CD4-positive, alpha-beta T cell treated with Interleukin-4 for 4 hours (primary cell): ENCODE data around the gene ENPEP.
"Not testable (repeated sequence)": the region's sequence is repeated elsewhere in the genome, so short reads cannot be mapped to it uniquely, and the experiment has no call there.

Experiments used
- DNase-seq: peaks from one replicate; pipeline ENCODE4 v3.0.0-alpha.2; 2020

The ENPEP gene

DNA sequence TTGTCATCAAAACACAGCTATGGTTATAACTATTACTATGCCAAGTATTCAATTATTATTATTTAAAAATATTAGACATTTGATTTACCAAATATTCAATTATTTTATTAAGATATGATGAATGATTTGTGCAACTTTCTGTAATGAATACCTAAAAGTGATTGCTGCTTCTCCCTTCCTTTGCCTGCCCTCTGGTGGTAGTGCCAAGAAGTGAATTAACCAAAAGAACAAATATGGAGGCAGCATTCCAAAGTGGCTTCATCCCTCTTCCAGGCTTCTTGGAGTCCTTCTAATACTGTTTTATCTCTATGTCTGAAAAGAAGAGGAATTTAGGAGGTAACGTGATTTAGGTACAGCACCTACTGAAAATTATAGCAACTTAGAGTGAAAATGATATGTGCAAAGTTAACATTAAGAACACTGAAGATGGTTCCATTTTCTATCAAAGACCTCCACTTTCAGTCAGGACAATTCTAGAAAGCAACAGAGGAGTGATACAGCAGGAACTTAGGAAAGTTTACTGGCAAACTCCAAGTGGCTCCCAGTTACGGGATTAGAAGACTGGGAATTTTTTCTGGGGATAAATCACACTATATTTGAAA, 43.0 kb downstream of the ENPEP start:
- DNase-seq = peak; percentile 48

- no peak for DNase-seq
Measured at GRCh38 chr4:110520886-110521285, 44.9 kb downstream of the ENPEP start.

DNA sequence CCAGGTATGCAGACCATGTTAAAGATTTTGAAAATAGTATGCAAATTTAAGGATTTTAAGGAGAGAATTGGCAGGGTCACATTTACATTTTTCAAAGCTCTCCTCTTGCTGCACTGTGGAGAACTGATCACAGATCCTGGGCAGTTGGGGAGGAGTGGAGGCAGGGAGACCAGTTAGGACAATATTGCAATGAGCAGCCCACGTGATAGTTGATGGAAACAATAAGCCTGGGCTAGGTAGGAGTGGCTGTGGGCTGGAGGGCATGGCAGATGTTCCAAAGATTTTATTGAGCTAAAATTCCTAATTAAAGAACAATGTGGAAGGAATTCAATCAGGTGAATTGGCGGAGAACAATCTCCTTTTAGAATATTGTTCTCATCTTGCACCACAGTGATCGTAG, 50.6 kb downstream of the ENPEP start:
- no peak for DNase-seq

DNA sequence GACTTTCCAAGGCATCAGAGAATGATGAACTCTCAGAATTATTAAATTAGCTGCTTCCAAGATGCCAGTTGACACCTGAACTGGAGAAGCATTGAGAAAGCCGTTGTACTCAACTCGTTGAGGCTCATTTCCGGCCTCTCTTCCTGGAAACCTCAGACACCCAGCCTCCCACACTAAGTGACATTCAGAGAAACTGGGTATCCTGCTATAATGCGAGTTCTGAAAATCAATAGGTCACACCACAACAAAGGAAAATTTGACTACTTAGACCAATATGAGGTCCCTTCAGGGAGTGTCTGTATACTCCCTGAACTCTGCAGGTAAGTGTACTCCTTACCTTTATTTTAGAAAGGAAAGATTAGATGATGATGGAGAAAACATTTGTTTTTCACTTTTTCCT, 51.2 kb downstream of the ENPEP start:
- DNase-seq = peak; percentile 7

- DNase-seq = no peak
Measured at GRCh38 chr4:110532901-110533589, 57.1 kb downstream of the ENPEP start.

DNA sequence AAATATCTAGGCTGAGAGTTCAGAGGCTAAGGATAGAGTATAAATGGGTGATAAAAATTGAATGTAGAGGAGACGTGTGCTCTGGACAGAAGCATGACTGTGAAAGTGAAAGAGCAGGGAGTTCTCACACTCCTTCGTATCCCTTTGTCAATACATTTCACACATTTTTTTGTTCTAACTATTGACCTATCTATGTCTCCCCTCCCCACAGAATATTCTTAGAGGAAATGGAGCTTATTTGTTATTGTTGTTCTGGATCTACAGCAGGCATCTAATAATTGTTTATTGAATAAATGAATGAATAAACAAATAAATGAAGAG, 57.6 kb downstream of the ENPEP start:
- DNase-seq = no peak

- no peak for DNase-seq
Measured at GRCh38 chr4:110533940-110534339, 58.0 kb downstream of the ENPEP start.

GRCh38 chr4:110540581-110540980, 64.6 kb downstream of the ENPEP start:
- DNase-seq = no peak

GRCh38 chr4:110540982-110541451, 65.1 kb downstream of the ENPEP start:
- no peak for DNase-seq

DNA sequence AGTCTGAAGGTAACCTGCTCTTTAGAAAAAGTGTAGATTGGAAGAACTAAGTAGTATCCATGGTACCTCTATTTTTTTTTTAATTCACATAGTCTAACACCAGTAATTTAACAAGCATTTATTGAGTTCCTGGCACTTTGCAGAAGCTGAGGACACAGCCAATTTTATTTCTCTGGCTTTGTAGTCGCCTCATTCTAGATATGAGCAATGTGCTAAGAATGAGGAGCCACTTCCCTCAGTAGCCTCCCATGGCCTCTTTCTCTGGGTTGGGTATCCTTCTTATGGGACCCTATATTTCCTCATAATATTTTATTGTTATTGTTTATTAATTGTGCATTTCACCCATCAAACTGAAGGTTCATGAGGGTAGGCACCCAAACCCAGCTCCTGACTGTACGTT, 67.6 kb downstream of the ENPEP start:
- no peak for DNase-seq

DNA sequence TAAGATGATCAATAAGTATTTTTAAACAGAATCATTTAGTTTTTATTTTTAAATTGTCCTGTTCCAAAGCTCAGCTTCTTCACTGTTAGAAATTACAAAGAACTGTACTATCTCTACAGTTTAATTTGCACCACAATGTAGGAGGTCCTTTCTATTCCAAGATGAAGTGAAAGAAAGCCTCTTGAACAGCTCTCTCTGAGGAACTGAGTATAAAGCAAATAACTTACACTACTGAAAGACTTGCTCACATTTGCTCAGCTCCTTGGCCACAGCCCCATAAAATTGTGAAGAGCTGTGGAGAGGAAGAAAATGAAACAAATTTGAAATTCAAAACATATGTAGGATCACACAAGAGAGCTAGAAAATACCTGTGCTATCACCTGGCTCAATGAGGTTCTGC, 68.6 kb downstream of the ENPEP start:
- DNase-seq = no peak

- DNase-seq = no peak
Measured at GRCh38 chr4:110550260-110550659, 74.3 kb downstream of the ENPEP start.

DNA sequence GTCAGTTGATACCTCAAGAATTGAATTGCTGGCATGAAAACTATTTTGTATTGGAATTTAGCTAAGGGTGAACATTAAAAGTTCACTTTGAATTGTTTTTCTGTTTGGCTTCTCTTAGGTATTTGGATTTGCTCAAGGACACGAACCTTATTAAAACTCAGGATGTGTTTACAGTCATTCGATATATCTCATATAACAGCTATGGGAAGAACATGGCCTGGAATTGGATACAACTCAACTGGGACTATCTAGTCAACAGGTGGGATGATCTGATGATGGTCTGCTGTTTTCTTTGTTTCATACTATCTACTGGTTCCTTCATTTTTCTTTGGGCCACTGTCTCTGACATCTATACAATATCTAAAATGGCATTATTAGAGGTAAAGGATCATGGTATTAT, 77.2 kb downstream of the ENPEP start:
- no peak for DNase-seq

GRCh38 chr4:110567214-110567613, 91.3 kb downstream of the ENPEP start:
- no peak for DNase-seq

GRCh38 chr4:110576696-110577095, 100.7 kb downstream of the ENPEP start:
- DNase-seq = not testable (repeated sequence)

- DNase-seq = no peak
Measured at GRCh38 chr4:110586131-110586850, 110.3 kb downstream of the ENPEP start.

GRCh38 chr4:110587666-110588285, 111.8 kb downstream of the ENPEP start:
- DNase-seq = no peak

- DNase-seq = no peak
Measured at GRCh38 chr4:110589297-110589696, 113.3 kb downstream of the ENPEP start.

DNA sequence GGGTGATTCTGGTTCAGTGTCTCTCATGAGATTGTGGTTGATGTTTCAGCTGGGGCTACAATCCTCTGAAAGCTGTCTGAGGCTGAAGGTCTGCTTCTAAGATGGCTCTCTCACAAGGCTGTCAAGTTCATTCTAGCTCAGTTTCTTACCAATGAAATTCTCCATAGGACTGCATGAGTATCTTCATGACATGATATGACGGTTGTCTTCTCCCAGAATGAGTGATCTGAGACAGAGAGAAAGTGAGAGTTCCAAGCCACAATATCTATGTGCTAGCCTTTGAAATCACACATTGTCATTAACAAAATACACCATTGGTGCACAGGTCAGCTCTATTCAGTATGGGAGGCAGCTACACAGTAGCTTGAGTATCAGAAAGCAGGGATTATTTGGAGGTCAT, 119.6 kb downstream of the ENPEP start:
- DNase-seq = no peak

GRCh38 chr4:110596431-110596830, 120.5 kb downstream of the ENPEP start:
- no peak for DNase-seq

GRCh38 chr4:110597582-110597981, 121.6 kb downstream of the ENPEP start:
- no peak for DNase-seq

DNA sequence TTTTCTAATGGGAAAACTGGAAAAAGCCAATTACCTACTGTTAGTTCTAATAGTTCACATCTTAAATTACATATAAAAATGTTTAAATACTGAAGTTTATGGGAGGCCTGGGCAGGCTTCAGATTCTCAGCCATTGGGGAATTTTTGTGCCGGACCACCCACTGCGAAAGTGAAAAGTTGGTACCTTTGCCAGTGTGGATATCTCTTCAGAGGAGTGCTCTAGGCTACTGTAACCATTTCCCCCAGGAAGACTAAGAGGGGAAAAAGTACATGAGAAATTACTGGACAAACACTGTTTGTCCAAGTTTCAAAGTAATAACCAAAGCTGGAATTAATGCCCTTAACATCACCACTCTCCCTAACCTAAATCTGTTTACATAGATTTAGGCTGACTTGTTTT, 126.1 kb downstream of the ENPEP start:
- no peak for DNase-seq

DNA sequence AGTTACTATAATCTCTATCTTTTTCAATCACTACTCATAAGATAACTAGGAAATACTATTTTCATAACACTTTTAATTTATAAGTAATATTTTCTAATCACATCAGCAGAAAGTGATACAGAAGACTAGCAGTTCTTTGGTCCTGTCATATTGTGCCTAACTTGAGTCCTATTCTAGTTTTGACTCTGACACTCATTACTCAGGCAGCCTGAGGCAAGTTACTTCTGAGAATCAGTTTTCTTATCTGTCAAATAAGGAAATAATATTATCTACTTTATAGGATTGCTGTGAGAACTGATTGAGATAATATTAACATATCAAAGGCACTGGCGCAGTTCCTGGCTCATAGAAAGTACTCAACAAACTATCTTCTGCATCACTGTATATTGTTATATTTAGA, 129.1 kb downstream of the ENPEP start:
- no peak for DNase-seq
